Forelimb muscle (tissue), 1 donor: ENCODE data around the gene CCNG2. TPM values are rescaled to one million over a fixed set of nuclear protein-coding genes. Genes with fewer than 3 reads are reported as not detected.

ENCODE experiments used
- DNase-seq: peaks from one replicate; pipeline ENCODE4 v3.0.0-alpha.2; 2013; ENCODE audit warnings: low read depth
- polyA plus RNA-seq: library from polyadenylated mRNA; unstranded; fragments of 120-200 nt; gene quantifications from one replicate; pipeline ENCODE4 v1.2.1, GENCODE V29; 2013; ENCODE audit not compliant: insufficient read length

Gene CCNG2
- polyA plus RNA-seq, 1 donor: 116 TPM

DNA sequence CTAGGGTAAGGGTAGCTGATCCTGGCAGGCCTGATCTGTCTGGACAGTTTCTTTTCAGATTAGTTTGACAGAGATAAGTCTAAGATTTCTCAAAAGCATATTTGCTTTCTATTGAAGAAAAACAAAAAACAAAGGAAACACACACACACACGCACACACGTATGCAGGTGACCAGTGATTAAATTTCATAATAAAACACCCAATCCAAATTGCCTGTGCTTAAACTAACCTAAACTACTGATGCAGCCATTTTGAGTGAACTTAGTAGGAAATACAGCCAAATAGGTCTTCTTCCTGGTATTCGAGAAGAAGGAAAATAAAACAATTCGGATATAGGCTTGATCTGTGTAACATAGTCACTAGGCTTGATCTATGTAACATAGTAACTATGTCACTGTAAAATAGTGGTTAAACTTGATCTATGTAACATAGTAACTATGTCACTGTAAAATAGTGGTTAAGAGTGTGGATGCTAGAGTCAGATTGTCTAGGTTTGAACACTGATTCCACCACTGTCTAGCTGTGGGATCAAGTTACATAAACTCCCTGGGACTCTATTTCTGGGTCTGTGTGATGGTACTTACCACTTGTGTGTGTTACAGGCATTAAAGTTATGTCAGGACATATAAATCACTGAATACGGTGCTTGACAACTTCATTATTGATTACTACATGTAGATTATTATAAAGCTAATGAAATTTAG is 9.8 kb upstream of the CCNG2 start:
- no peak for DNase-seq

DNA sequence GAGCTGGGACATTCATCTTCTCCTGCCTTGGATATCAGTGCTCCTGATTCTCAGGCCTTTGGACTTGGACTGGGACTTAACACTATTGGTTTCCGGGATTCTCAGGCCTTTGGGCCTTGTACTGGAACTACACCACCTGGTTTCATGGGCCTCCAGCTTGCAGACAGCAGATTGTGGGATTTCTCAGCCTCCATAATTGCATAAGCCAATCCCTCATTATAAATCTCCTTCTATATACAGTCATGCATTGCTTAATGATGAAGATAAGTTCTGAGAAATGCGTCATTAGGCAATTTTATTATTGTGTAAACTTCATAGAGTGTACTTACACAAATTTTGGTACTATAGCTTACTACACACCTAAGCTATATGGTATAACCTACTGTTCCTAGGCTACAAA is 8.9 kb upstream of the CCNG2 start:
- DNase-seq: no peak

DNA sequence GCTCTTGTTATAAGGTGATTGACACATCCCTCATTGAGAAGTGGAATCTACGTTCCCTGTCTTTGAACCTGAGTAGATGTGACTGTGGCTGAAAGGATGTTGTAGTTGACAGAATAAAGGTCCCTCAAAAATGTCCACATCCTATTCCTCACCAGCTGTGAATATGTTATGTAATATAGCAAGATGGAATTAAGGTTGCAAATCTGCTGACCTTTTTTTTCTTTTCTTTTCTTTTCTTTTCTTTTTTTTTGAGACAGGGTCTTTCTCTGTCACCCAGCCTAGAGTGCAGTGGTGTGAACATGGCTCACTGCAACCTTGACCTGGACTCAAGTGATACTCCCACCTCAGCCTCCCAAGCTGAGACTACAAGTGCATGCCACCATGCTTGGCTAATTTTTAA is 7.2 kb upstream of the CCNG2 start:
- DNase-seq: no peak

DNA sequence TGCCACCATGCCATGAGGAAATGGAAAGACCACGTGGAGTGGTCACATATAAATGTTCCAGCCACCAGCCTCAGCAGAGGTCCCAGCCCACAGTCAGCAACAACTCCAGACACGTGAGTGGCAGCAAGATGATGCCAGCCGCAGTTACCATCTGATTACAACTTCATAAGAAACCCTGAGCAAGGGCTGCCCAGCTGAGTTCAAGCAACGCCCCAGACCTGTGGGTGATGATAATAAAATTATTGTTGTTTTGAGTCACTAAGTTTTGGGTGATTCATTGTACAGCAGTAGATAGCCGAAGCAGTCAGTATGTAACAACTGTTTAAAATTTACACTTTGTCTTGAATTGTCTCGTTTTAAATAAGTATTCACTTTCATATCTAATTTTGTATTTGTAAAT is 5.8 kb upstream of the CCNG2 start:
- DNase-seq: no peak

DNA sequence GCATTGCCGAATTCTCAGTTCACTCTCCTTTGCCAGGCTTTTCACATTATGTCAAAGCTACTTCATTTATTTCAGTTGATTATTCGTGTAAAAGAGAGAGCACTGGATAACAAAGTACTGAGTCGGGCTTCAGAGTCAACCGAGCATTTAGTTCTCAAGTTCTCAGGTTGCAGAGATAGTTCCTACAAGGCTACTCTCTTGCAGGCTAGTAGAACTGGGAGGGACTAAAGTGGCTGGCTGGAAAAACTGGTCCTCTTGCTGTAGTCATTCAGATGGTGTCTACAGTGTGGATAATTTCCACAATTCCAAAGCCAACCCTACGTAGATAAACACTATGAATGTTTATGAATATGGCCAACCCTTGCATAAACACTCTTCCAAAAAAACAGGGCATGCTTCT is 4.6 kb upstream of the CCNG2 start:
- DNase-seq: no peak

DNA sequence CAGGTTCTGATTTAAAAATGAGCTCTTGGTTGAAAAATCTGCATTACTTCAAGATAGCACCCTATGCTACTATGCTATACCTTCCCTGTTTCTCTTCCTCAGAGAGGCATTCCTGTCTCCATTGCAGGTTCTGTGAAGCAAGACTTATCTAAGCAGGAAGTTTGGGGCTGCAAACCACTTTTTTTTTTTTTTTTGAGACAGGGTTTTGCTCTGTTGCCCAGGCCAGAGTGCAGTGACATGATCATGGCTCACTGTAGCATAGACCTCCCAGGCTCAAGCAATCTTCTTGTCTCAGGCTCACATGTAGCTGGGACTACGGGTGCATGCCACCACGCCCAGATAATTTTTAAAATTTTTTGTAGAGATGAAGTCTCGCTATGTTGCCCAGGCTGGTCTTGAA is 4.0 kb upstream of the CCNG2 start:
- no peak for DNase-seq

DNA sequence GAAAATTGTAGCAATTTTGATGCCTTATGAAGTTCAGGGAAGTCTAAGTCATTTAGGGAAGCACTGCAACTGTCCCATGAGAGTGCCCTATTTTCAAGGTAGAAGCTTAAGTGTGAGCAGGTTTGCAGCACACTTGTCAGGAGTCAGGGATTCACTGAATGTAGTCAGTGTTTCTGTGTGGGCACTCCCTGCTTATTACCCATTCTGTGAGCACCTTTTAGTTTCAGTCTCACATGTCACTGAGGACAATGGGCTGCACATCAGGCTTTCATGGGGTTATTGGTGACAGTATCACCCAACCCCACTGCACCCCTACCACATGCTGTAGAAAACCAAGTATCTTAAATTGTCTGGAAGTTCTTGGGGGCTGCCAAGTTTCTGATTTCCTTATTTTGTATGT is 2.9 kb upstream of the CCNG2 start:
- no peak for DNase-seq

DNA sequence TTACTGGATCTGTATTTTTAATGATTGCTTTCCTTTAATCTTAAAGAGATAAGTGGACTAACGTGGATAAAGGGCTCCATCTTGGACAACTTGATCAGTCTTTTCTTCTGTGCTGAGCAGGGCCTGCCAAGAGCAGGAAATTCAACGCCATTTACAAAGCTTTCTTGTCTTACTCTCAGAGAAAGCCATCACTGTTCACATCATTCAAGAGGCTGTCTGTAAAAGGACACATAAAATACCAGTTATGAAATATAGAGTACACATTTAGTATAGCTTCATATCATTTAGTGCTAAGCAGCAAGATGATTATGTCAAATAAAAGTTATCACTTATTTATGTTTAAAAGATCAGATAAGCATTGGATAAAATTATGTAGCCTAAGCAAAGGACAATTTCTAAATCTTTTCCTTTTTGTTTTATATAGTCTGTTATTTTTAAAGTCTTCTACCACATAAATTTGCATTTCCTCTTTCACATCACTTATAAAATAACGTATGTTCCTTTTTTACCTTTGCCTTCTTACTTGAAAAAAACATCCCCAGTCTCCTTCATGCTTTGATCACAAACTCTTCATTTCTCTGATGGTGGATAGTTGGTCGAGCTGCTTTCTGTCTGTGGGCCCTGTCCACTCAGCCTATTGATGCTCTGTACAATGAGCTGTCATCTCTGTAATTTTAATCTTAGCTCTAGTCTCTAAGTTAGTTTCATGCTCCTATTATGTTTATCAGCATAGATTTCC is 2.1 kb upstream of the CCNG2 start:
- DNase-seq: no peak

DNA sequence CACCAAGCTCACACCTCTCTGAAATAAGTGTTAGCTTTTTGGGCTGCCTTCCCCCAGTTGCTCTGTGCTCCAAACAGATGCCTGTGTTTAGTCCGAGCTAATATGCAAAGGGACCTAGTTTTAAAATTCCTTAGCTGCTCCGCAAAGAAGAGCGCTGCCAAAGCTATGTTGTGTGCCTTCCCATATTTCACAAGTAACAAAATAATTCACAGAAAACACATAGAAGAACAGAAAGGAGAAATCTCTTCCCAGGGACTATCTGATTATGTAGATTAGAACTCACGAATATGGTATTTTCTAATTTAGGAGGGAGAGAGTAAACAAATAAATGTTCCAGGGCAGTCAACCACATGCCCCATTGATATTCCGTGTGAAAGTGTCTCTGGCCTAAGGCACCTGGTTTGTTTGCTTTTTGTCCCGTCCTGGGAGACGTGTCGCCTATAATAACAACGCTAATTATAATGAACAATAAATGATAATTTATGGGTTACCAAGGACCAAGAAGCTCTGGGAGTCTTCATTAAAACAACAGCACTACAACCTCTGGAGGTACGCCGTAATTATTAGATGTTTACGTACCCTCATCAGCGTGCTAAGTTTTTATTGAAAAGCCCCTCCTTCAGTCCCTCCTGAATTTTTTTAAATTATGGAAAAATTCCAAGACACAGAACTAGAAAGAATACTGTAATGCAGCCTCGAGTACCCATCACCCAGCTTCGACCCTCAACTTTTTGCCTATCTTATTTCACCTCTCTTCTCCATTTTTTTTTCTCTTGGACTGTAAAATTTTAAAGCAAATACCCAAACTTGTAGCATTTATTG is 1.2 kb upstream of the CCNG2 start:
- no peak for DNase-seq

DNA sequence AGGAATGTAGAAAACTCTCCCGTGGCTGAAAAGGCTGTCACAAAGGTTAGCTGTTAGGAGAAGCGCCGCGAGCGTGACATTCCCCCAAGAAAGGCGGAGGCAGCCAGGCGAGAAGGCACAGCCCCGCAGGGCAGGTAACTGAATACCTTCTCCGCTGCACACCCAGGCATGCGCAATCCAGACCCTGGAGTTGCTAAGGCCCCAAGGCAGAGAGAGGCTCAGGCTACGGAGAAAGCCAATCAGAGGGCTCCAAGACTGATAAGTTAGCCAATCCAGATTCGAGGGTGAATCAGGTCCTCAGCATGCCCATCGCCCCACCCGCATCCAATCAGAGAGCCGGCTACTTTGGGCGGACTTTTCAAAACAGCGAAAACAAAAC is 485 bp upstream of the CCNG2 start:
- peak; percentile 99 for DNase-seq

DNA sequence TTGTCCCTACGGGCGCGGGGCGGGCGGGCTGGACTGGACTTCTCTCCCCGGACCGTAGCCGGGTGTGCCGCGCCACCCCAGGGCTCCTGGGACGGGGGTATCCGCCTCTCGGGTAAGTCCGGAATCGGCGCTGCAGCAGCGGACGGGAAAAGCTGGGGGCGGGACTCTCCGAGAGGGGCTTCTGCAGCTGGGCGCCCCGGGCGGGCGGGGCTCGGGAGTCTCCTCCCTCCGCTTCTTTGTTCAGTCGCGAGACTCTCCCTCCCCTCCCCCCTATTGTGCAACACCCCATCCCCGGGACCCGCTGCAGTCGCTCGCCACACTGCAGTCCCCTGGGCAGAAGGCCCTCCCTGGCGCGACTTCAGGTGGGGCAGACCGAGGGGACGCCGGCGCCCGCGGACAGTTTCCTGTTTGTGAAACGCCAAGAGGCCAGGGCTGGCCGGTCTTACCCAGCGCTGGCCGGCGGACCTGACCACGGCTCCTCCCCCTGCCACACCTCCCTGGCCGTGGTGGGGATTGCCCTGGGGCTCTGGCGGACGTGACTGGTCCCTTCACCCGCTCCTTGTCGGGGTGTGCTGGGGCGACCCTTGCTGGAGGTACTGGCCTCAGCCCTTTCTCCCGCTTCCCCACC is 966 bp downstream of the CCNG2 start:
- DNase-seq: peak; percentile 77

DNA sequence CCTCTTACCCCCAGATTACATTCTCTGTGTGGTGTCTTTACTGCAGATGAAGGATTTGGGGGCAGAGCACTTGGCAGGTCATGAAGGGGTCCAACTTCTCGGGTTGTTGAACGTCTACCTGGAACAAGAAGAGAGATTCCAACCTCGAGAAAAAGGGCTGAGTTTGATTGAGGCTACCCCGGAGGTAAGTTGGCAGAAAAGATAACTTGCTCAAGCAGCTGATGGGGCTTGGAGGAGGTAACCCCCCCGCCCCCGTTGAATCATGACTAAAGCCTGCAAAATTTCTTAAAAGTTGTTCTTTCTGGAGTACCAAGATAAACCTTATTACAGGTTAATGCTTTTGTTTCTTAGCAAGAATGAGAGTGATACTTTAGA is 1.5 kb downstream of the CCNG2 start:
- no peak for DNase-seq

DNA sequence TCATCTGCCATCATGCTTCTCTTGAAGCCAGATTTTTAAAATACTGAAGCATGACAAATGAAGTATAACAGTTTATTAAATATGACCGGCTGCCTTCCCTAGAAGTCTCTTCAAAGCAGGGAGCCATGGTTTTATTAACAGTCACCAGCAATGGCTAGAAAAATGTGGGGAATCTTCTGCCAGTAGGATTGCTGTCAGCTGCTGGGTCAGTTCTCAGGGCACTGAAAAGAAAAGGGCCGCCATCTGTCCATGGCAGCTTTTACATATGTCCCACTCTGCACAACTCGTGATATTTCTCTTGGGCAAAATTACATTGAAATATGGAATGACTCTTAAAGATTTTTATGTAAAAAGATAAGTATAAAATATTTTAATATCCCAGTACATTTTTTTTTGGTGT is 2.8 kb downstream of the CCNG2 start:
- DNase-seq: no peak

DNA sequence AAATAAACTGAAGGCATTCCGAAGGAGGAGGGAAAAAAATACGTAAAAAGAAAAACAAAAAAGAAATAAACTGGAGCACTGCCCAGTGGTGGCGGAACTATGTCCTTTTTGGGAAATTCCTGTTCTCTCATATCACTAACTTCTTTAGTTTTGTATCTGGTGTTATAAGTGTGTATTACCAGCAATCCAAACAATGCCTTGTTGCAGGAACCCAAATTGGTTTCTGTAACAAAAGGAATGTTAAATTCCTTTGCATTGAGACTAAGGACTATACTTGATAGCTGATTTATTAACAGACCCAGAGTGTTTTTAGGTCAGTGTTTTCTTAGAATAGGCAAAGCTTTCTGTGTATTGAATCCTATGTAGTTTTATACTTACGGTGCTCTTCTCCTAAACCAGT is 6.6 kb downstream of the CCNG2 start:
- no peak for DNase-seq

DNA sequence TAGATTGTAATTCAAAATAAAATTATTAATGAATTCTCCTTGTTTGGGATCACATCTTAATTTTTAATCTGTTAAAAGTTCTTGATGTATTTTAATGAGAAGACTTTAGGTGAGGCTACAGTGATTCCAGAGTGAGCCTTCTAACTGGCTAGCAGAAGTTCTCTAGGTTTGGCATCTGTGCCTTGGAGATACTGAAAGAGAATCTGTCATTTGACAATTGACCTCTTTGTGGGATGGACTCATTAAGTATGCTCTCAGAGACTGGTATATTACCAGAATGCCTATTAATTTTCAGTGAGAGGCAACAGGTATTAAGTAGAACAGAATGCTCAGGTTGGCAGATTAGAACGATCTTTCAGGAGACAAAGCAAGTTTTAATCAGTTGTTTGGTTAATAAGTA is 10.2 kb downstream of the CCNG2 start:
- no peak for DNase-seq

DNA sequence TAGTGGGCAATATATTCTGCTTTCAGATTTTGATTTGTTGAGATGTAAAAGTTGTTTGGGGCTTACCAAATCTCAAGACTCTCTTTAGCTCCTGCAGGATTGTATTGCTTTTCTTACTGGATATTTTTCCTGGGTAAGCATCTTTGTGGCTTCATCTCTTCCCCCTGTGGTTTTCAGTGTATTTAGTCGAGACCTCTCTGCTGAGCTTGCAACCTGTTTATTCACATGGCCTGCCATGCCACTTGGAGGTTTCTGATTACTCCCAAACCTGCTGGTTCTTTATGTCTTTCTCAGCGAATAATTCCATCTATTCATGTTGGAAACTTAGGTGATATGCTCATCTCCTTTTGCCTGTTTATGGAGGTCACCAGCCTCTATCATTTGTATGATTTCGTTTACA is 10.9 kb downstream of the CCNG2 start:
- no peak for DNase-seq

DNA sequence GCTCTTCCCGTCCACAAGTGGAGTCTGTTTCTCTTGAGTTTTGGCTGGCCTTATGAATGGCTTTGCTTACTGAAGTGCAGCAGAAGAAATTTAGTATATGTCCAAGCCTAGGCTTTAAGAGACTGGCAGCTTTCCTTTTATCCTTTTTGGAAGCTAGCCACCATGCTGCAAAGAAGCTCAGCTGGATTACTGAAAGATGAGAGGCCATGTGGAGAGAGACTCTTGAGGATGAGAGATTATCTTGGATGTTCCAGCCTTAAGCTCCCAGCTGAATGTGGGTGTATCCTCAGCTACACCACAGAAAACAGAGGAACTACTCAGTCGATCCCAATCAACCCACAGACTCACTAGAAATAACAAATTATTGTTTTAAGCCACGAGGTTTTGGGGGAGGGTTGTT is 12.5 kb downstream of the CCNG2 start:
- DNase-seq: no peak

DNA sequence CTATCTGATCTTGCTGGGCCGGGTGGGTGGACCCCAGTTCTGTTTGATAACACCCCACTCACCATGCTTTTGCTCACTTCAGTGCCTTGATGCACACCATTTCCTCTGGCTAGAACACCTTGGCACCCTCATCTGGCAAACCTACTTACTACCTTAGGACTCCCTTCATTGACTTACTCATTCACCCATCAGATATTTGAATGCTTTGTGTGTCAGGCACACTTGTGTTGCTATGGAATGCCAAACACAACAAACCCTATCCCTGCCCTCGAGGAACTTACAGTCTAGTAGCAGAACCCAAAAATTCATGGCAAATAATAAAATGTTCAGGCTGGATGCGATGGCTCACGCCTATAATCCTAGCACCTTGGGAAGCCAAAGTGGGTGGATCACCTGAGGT is 13.9 kb downstream of the CCNG2 start:
- no peak for DNase-seq

DNA sequence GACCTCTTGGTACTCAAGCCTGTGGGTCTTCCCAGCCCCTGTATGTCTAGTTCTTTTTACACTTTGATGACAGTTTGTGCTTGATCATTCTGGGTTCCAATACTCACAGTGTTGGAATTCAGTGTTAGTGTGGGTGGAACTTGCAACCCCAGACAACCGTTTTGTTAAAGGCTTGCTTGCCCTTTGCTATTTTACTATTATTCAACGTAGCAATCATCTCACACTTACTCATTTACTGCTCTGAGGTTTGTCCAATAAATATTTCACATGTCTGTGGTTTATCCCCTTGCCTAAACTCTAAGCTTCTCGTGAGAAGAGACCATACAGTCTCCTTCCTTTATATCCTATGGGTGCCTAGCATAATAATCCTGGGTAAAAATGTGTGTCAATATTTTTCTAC is 15.3 kb downstream of the CCNG2 start:
- DNase-seq: no peak

DNA sequence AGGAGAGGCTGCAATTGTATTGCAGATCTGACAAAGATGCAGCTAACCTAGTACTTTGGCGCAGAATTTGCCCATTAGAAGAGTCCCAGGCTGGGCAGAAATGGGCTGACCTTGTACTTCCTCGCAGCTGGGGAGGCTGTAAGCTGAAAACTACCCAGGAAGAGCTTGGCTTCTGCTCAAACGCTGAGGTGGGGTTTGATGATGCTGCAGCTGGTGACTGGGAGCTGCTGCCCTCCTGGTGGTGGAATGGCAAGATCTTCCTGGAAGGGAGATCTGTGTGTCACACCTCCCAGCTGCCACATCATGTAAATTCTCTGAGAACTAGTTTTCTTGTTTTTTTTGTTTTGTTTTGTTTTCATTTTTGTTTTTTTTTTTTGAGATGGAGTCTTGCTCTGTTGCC is 17.4 kb downstream of the CCNG2 start:
- no peak for DNase-seq

DNA sequence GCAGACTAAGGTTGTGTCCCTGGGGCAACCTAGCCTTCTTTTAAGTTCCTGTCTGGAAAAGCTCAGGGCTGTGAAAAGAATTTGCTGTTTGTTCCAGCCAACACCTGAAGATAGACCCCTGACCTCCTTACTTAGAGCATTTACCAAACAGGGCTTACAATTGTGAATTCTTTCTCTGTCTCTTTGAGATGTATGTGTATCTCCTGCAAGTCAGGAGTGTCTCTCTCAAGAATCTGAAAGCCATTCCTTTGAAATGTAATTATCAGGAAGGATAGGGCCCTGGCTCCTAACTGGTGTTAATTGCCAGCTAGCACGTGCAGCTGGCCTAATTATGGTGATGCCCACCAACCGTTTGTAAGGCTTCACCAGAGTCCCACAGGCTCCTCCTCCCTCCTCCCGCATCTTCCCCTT is 18.2 kb downstream of the CCNG2 start:
- DNase-seq: no peak

DNA sequence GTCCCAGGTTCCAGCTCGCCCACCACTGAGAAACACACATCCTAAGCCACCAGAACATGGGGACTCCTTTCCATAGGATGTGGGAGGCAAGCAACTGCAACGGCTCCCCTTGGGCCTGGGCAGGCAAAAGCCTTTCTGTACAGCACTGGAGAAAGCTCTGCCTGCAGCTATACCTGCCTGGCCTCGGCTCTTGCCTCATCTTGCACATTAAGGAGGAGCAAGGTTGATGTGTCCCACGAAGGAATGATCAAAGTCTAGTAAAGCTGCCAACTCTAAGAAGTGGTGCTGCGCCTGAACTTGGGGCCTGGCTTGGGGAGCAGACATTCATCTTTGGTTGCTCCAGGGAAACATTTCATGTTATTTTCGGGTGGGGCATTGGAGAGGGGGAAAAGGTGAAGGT is 19.6 kb downstream of the CCNG2 start:
- no peak for DNase-seq

DNA sequence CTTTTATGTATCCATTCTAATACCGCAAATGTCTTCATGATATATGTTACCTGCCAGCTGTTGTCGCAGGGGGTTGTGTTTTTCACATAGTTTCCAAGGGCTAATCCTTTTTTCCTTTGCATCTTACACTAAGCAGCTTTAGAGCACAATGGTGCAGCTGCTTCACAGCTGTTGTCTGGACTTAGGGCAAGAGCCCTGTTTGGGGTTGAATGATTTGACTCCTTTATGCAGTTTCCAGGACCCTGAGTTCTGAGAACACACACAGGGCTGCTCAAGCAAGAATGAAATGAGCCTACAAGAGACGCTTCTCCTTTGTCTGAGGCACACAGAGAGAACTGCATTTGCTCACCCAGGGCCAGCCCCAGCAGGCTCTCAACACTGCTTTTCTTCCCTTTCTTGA is 20.2 kb downstream of the CCNG2 start:
- DNase-seq: no peak
